GM18499 (cell line): ENCODE measurements around the gene ASPA.

Experiments
- ATAC-seq: cut with Tn5 transposase; IDR thresholded peaks from one replicate; pipeline ENCODE4 v1.9.1; 2021; ENCODE audit warnings: moderate number of reproducible peaks; ENCODE audit not compliant: insufficient read depth, unreplicated experiment

The ASPA gene

DNA sequence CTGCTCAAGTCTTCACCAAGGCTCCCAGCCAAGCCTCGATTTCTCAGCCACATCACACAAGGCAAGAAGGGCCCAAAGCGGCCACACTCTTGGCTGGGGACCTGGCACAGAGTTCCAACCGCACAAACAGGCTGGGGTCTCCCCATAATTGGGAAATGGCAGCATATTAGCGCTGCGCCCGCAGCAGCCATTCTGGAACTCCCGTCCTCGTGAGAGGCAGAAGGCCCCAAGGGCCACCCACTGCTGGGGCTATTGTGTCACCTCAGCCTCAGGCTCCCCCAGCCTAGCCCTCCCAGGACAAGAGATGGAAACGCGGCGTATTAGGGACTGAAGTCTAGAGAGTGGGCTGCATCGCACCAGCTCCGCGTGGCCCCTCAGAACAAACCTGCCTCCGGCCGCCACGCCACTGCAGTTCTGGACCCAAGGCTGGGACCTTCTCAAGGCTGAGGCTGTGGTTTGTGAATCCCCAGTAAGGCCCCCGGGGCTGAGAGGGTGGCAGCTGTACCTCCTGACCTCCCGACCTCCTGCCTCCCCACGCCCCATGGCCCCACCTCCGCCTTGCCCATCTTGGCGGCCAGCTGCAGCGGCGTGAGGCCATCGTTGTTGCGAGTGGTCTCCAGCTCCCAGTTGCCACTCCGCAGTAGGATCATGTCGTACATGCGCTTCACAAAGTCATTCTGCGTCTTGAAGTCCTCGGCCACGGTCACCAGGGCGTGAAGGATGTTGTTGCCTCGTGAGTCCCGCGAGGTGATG lies 56.5 kb downstream of the ASPA start:
- no peak for ATAC-seq

DNA sequence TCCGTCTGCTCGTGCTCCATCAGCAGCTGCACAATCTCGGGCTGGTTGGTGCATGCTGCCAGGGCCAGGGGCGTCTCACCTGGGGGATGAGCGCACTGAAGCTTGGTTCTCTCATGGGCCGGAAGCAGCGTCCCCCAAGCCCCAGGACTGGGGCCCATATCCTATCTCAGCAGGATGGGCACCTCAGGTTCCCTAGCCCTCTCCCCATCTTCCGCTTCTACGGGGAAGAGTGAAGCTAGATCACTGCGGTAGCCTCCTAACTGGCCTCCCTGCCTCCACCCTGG lies 57.0 kb downstream of the ASPA start:
- no peak for ATAC-seq

DNA sequence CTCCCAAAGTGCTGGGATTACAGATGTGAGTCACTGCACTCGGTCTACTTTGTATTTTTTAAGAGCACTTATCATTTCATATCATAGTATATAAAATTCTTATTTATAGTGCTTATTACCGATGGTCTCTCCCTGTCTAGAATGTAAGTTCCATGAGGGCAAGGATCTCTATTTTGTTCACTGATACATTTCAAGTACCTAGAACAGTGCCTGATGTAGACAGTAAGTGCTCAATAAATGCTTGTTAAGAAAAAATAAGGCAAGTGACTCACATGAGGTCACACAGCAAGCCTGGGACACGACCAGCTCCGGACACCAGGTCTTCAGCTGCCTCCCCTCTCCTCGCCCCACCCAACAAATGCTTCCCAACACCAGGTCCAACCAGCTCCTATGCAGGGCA lies 58.0 kb downstream of the ASPA start:
- ATAC-seq, result no peak

DNA sequence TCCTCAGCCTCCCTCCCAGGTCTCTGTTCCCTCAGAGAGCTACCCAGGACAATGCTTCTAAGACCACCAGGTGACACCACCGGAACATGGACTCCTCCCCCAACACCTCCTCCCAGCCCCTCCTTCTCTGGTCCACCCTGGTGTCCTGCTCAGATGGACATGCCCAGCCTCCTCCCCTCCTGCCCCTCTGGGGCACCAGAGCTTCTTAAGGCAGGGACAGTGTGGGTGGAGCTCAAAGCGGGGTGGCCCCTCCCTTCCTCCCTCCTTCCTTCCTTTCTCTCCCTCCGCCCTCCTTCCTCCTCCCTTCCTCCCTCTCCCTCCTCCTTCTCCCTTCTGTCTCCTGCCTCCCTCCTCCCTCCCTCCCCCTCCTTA lies 59.1 kb downstream of the ASPA start:
- ATAC-seq, result no peak

DNA sequence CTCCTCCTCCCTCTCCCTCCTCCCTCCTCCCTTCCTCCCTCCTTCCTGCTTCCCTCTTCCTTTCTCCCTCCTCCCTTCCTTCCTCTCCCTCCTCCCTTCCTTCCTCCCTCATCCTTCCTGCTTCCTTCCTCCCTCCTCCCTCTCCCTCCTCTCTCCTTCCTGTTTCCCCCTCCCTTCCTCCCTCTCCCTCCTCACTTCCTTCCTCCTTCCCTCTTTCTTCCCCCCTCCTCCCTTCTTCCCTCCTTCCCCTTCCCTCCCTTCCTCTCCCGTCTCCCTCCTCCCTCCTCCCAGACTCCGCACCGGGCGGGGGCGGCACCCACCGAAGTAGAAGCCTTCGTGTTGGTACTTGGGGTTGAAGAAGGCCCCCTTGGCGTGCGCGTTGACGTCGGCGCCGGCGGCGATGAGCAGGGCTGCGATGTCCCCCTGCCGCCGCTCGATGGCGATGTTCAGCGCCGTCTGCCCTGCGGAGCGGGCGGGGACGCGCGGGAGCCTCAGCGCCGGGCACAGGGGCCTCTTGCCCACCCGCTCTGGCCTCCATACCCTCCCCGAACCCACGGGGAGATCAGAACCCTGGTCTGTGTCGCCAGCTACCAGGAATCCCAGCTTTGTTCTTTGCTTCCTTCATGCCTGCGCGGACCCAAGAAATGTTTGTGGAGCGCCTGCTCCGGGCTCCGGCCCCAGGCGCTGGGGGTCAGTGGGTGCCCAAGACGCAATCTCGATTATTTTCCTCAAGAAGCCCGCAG lies 59.6 kb downstream of the ASPA start:
- ATAC-seq, result no peak

DNA sequence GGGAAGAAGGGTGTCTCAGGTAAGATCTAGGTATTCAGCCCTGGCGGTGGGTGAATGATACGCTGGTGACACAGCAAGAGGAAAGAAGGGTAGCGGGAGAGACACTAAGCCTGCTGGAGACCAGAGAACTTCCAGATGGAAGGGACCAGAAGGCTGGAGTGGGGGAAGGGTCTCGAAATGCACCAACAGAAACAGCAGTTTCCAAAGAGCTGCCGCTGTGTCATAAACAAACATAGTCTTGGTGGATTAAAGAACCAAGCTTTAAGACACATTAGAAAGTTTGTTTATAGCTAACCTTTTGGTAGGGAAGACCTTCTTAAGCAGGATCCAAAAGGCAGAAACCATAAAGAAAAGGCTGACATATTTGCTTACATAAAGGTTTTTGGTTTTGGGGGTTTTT lies 60.9 kb downstream of the ASPA start:
- ATAC-seq, result no peak

DNA sequence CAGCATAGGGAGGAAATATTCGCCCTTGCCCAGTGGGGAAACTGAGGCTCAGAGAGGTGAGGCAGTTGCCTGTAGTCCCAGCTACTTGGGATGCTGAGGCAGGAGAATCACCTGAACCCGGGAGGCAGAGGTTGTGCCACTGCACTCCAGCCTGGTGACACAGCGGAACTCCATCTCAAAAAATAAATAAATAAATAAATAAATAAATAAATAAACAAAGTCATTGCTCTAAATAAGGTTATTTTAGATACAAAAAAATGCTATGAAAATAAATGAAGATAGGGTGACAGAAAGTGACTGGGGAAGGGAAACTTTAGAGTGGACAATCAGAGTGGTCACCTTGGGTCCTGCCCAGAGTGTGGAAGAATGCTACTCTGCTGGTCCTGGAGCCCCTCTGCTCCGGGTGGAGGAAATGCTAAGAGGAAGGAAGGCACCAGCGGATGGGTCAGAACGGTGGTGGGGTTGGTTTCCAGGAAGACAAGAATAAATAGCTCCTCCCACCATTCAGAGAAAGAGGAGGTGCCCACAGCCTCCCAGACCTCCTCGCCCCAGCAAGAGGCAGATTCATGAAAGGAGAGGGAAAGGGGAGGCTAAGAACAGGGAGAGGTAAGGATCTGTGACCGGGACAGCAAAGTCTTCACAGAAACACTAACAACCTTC lies 64.2 kb downstream of the ASPA start:
- no peak for ATAC-seq

DNA sequence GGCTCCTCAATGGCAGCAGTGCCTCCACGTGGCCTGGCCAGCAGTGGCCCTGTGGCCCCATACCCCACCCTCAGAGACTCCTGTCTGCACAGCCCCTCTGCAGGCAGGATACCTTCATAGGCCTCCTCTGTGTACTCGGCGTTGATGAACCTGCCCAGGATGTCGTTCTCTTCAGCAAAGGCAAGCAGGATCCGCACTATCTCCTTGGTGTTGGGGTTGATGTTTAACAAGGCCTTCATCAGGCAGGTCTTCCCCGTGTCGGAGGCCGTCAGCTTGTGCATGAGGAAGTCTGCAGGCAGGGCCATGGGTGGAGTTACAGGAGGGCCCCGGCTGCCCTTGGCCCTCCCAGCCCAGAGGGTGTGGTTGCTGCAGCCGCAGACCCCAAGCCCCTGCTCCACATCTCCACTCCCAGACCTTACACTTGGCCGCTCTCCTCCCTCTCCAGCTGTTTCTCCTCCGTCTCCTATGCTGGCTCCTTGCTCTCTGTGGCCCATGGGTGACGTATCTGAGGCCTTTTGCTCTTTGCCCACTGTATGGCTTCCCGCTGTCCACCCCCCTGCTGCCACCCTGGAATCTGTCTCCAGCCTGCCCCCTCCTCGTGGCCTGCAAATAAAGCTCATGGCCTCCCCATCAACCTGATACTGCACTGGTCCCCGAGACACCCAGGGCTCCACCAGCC lies 66.8 kb downstream of the ASPA start:
- no peak for ATAC-seq

DNA sequence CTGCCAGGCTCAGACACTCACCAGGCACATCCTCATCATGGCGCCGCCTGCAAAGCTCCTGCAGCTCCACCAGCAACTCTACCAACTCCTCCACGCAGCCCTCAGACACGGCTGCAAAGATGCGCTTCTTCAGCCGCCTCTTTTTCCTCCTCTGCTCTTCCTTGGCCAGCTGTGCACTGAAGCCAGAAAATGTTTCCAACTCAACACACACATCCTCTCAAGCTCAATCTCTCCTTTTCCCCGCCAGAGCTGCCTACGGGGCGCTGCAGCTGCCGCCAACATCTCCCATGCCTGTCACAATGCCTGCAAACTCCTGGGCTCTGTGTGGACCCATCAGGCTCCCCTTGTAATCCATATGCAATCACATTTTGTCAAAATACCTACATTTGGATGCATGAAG lies 67.7 kb downstream of the ASPA start:
- ATAC-seq, result no peak

DNA sequence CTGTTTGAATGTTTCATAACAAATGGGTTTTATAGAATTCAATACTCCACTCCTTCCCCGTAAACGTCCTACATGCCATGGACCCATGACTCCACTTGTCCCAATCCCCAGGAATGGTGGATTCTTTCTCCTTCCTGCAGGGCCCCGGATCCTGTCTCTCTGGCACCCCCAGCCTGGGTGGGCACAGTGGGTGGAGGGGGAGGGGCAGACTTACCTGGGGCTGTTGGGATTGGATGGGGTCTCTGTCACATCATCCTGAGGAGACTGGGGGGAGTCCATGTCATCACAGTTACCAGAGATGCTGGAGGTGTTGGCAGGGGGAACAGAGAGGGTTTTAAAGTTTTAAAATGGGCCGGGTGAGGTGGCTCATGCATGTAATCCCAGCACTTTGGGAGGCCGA lies 68.6 kb downstream of the ASPA start:
- no peak for ATAC-seq

DNA sequence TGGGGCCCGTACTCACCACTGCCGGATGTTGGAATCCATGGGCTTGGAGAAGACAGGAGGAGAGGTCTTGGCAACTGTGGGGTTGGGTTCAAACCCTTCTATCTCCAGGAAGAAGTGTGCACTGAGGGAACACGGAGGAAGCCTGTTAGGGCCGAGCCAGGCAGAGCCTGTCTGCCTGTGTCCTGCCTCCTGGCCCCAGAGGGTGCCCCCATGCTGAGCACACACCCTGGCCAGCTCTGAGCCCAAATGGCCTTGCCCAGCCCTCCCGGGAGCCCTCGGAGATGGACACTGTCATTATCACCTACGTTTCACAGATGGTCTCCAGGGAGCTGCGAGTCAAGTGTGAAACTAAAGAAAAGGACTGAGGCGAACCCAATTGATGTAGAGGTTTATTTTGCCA lies 69.4 kb downstream of the ASPA start:
- no peak for ATAC-seq

DNA sequence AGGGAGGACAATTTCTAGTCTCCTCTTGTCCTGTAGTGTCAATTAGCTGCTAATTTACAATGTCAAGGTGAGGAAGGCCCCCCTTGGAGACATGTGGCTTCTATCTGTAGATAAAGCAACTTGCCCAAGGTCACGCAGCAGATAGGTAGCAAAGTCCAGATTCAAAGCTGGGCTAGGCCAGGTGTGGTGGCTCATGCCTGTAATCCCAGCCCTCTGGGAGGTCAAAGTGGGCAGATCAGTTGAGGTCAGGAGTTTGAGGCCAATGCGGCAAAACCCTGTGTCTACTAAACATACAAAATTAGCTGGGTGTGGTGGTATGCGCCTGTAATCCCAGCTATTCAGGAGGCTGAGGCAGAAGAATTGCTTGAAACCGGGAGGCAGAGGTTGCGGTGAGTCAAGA lies 70.7 kb downstream of the ASPA start:
- ATAC-seq, result no peak

DNA sequence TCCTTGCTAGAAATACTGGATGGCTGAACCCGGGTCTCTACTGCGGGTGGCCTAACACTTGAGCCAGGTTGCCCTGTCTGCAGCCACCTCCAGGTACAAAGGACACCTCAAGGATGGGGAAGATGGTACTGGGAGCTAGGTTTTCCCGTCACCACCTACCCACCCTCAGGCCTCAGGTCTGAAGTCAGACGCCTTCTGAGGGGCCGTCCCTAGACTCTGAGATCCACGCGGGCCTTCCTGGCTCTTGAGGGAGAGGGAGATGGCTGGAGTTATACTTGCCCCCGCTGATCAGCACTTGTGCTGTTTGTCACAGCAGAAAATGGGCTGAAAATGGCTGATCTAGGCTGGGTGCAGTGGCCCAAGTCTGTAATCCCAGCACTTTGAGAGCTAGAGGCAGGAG lies 71.2 kb downstream of the ASPA start:
- ATAC-seq, result no peak

DNA sequence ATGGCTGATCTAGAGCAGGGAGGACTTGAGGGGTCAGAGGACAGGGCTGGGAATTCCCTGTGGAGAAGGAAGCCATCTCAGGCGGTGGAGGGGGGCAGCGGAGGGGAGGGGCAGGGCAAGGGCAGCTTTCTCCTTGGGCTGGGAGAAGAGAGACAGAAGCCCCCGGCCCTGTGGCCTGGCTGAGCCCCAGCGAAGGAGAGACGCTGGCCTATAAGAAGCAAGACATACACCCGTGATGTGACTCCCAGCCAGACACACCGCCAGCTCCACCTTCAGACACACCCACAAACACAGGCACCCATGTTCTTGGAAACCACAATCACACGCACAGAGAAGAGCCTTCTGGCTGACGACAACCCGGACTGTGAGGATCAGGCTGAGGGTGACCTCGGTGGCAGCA lies 71.8 kb downstream of the ASPA start:
- ATAC-seq, result no peak

DNA sequence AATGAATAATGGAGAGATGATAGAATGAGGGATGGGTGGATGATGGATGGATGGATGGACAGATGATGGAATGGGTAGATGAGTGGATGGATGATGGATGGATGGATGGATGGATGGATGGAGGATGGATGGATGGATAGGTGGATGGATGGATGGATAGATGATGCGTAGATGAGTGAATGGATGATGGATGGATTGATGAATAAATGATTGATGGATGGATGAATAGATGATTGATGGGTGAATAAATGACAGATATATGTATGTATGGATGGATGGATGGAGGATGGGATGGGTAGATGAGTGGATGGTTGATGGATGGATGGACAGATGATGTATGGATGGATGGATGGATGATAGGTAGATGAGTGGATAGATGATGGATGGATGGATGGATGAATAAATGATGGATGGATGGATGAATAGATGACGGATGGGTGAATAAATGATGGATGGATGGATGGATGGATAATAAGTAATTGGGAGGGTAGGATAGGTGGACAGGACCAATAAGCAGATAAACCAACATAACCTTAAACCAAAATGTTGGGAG lies 73.9 kb downstream of the ASPA start:
- no peak for ATAC-seq

DNA sequence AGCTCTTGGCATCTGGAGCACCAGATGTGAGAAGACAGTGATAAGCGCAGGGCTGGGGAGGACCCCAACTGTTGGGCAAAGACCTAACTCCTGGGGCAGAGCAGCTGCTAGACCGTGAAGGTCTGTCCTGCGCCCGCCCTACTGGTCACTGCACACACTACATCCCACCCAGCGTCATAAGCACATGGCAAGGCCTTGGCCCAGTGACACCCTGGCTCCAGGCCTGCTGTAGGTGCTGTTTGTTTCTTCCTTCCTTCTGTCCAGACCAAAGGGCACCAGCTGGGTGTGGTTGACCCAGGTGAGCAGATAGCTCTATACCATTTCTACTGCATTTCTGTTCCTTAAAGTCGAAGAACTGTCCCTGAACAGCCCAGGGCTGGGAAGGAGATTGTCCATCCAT lies 75.4 kb downstream of the ASPA start:
- ATAC-seq, result no peak

DNA sequence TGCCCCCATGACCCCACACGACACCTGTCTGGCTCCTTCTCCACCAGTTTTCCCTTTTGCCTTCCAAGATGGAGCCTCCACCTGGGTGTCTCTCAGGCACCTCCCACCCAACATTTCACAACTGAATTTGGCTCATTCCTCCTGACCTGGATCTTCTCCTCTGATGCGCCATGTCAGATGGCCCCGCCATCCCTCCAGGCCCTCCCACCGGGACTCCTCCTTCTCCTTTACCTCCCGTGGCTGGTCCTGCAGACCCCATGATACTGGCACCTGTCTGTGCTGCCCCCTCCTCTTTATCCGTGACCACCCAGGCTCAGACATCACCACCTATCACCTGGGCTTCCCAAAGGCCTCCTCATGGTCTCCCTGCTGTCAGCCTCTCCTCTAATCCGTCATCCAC lies 77.1 kb downstream of the ASPA start:
- no peak for ATAC-seq
